ENCODE measurements around the gene WARS2.

The WARS2 gene

DNA sequence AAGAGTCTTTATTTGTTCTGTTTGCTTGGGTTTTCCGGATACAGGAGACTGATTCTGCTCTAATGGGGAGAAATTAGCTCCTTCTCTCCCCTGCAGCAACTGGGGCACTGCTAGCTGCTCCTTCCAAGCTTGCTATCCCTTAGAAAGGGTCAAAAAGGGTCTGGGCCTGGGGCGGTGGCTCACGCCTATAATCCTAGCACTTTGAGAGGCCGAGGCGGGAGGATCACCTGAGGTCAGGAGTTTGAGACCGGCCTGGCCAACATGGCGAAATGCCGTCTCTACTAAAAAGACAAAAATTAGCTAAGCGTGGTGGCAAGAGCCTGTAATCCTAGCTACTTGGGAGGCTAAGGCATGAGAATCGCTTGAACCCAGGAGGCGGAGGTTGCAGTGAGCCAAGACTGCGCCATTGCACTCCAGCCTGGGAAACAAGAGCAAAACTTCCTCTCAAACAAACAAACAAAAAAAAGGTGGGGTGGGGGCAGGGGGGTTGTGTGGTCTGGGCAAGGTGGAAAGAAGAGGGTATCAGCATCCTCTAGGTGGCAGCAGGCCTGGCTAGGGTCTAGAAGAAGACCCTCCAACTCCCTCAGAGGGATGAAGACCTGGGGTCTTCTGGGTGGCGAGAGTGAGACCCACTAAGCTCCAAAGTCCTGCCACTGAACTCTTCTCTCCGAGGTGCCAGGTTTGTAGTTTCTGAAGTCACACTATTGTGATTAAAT lies 136.9 kb downstream of the WARS2 start:
- no peaks in the 10 kb centered on the region for H3K9me2 ChIP-seq (ENCODE audit: low read depth, low read length)
- TF ChIP-seq, protein P1, sequence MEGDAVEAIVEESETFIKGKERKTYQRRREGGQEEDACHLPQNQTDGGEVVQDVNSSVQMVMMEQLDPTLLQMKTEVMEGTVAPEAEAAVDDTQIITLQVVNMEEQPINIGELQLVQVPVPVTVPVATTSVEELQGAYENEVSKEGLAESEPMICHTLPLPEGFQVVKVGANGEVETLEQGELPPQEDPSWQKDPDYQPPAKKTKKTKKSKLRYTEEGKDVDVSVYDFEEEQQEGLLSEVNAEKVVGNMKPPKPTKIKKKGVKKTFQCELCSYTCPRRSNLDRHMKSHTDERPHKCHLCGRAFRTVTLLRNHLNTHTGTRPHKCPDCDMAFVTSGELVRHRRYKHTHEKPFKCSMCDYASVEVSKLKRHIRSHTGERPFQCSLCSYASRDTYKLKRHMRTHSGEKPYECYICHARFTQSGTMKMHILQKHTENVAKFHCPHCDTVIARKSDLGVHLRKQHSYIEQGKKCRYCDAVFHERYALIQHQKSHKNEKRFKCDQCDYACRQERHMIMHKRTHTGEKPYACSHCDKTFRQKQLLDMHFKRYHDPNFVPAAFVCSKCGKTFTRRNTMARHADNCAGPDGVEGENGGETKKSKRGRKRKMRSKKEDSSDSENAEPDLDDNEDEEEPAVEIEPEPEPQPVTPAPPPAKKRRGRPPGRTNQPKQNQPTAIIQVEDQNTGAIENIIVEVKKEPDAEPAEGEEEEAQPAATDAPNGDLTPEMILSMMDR (IDR thresholded peaks at IDR 0.05; ENCODE audit: low read length), result no peak
- no peak for TF ChIP-seq EZH2 (IDR thresholded peaks at IDR 0.05; ENCODE audit: borderline replicate concordance, low read length)
- H3K4me3 ChIP-seq (ENCODE audit: low read depth, low read length, poor library complexity, severe bottlenecking), result no peak overlapping the region
- H3K4me2 ChIP-seq (ENCODE audit: low read length), result no peak overlapping the region
- no peaks in the 10 kb centered on the region for H3F3A ChIP-seq (ENCODE audit: insufficient read depth, low read length)
- H3K36me3 ChIP-seq (ENCODE audit: insufficient read depth, low read length), result no peaks in the 10 kb centered on the region
- H2AFZ ChIP-seq (ENCODE audit: low read length), result no peak overlapping the region
- H3K9ac ChIP-seq (ENCODE audit: low read length), result no peak overlapping the region
- H4K20me1 ChIP-seq (ENCODE audit: insufficient read depth, low read length), result no peaks in the 10 kb centered on the region
- H3K79me2 ChIP-seq (ENCODE audit: insufficient read depth, low read length), result no peaks in the 10 kb centered on the region
- H3K27me3 ChIP-seq (ENCODE audit: insufficient read depth, low read length), result no peaks in the 10 kb centered on the region
- H3K27ac ChIP-seq (ENCODE audit: low read depth, low read length, poor library complexity, severe bottlenecking), result no peak overlapping the region
- H3K4me1 ChIP-seq (ENCODE audit: insufficient read depth, low read length, severe bottlenecking), result no peaks in the 10 kb centered on the region
- no peaks in the 10 kb centered on the region for H3K9me3 ChIP-seq (ENCODE audit: low read length)

DNA sequence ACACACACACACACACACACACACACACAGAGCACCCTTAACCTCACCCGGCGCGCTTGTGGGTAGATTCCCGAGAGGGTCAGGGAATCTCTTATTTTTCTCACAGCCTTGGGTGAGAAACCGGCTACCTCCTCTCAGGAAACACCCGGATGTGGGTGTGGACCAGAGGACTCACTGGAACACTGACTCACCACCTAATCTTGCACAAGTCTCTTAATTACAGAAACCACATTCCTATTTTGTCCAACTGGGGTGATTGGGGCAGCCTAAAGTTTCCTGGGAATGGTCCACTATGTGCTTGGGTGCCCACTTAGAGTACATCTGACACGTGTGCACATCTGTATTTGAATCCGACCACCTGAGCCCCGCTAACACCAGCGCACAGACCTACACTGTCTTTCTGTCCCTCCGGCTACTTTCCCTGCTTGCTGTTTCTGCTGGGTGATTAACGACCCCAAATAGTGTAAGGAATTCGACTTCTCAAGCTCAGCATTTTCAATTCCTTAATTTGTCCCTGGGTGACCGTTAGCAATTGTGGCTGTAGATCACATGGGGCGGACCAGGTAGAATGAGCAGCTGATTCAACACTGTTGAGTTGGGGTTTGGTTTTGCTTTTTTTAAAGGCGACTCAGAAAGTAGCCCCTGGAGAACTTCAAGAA lies 138.3 kb downstream of the WARS2 start:
- no peaks in the 10 kb centered on the region for H3K9me3 ChIP-seq (ENCODE audit: low read length)
- H3K27ac ChIP-seq (ENCODE audit: low read depth, low read length, poor library complexity, severe bottlenecking), result no peak overlapping the region
- H3F3A ChIP-seq (ENCODE audit: insufficient read depth, low read length), result no peaks in the 10 kb centered on the region
- H2AFZ ChIP-seq (ENCODE audit: low read length), result no peak overlapping the region
- H3K4me1 ChIP-seq (ENCODE audit: insufficient read depth, low read length, severe bottlenecking), result no peaks in the 10 kb centered on the region
- no peaks in the 10 kb centered on the region for H3K79me2 ChIP-seq (ENCODE audit: insufficient read depth, low read length)
- H4K20me1 ChIP-seq (ENCODE audit: insufficient read depth, low read length), result no peaks in the 10 kb centered on the region
- no peaks in the 10 kb centered on the region for H3K27me3 ChIP-seq (ENCODE audit: insufficient read depth, low read length)
- no peak overlapping the region for H3K4me3 ChIP-seq (ENCODE audit: low read depth, low read length, poor library complexity, severe bottlenecking)
- no peak overlapping the region for H3K4me2 ChIP-seq (ENCODE audit: low read length)
- H3K9ac ChIP-seq (ENCODE audit: low read length), result no peak overlapping the region
- H3K36me3 ChIP-seq (ENCODE audit: insufficient read depth, low read length), result no peaks in the 10 kb centered on the region
- no peaks in the 10 kb centered on the region for H3K9me2 ChIP-seq (ENCODE audit: low read depth, low read length)
- TF ChIP-seq, protein P1 (IDR thresholded peaks at IDR 0.05; ENCODE audit: low read length), result no peak
- TF ChIP-seq EZH2 (IDR thresholded peaks at IDR 0.05; ENCODE audit: borderline replicate concordance, low read length), result no peak

DNA sequence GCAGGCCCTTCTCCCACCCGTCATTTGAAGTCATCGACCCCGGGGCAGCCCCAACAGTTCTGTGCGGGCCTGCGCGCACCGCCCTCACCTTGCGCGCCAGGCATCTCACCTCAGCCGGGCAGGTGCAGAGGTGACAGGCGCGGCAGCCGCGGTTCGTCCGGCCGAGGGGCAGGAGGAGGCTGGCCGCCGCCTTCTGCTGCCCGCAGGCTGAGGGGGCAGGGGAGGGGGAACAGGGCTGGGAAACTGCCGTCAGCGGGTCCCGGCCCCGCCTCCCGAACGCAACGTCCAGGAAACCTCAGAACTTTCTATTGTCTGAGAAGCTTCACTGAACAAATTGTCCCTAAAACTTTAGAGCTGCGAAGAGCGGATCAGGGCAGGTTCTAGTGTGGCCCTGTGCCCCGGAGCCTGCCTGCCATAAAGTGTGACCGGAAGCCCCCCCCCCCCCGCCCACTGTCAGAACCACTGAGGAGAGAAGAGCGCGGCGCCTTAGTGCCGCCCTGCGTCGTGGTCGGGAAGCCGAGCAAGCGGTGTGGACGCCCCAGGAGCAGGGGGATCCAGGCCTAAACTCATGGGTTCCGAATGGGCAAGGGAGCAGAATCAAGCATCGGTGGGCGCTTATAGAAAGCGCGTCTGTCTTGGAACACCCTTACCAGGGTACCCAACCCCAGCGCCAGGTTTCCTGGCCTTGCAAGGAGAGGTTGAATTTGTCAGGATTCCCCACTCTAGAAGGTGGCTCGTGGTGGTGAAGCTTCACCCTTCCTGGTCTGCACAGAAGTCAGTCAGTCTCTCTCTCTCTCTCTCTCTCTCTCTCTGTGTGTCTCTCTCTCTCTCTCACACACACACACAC lies 139.0 kb downstream of the WARS2 start:
- no peaks in the 10 kb centered on the region for H3K9me3 ChIP-seq (ENCODE audit: low read length)
- no peaks in the 10 kb centered on the region for H3F3A ChIP-seq (ENCODE audit: insufficient read depth, low read length)
- no peaks in the 10 kb centered on the region for H3K4me1 ChIP-seq (ENCODE audit: insufficient read depth, low read length, severe bottlenecking)
- H3K27ac ChIP-seq (ENCODE audit: low read depth, low read length, poor library complexity, severe bottlenecking), result no peak overlapping the region
- H3K9ac ChIP-seq (ENCODE audit: low read length), result no peak overlapping the region
- no peaks in the 10 kb centered on the region for H4K20me1 ChIP-seq (ENCODE audit: insufficient read depth, low read length)
- H3K4me2 ChIP-seq (ENCODE audit: low read length), result no peak overlapping the region
- H3K4me3 ChIP-seq (ENCODE audit: low read depth, low read length, poor library complexity, severe bottlenecking), result no peak overlapping the region
- H3K36me3 ChIP-seq (ENCODE audit: insufficient read depth, low read length), result no peaks in the 10 kb centered on the region
- TF ChIP-seq, protein P1 (IDR thresholded peaks at IDR 0.05; ENCODE audit: low read length), result no peak
- H3K27me3 ChIP-seq (ENCODE audit: insufficient read depth, low read length), result no peaks in the 10 kb centered on the region
- H3K9me2 ChIP-seq (ENCODE audit: low read depth, low read length), result no peaks in the 10 kb centered on the region
- H3K79me2 ChIP-seq (ENCODE audit: insufficient read depth, low read length), result no peaks in the 10 kb centered on the region
- no peak overlapping the region for H2AFZ ChIP-seq (ENCODE audit: low read length)

Measured in OCI-LY1 (cell line).